PFSK-1 (cell line): ENCODE results near the gene RETNLB.

Experiments used
- FOXP2 ChIP-seq: optimal IDR thresholded peaks from 2 replicates; pipeline ENCODE3; 2011; ENCODE audit warnings: borderline replicate concordance, control low read depth, inconsistent platforms; ENCODE audit not compliant: insufficient read depth; ENCODE audit errors: extremely low read length, extremely low read depth
- POLR2AphosphoS5 ChIP-seq: IDR thresholded peaks from 2 replicates; pipeline ENCODE4 v1.6.1; 2012; ENCODE audit warnings: low read depth, mild to moderate bottlenecking, control low read depth, low read length, moderate library complexity
- REST ChIP-seq, 2 experiments: IDR thresholded peaks; 2 replicates each; pipeline versions ENCODE4 v1.6.1 to v1.8.0; 2011 to 2012; ENCODE audit warnings: low read depth in 2 of 2, low read length in 2 of 2, control low read depth in 1 of 2, inconsistent platforms in 1 of 2, mild to moderate bottlenecking in 1 of 2, moderate library complexity in 1 of 2; ENCODE audit not compliant: insufficient read depth in 1 of 2
- SIN3A ChIP-seq: IDR thresholded peaks from 2 replicates; pipeline ENCODE4 v1.6.1; 2012; ENCODE audit warnings: mild to moderate bottlenecking, low read length, moderate library complexity, borderline replicate concordance; ENCODE audit not compliant: insufficient read depth
- TAF1 ChIP-seq: IDR thresholded peaks from 2 replicates; pipeline ENCODE4 v1.6.1; 2012; ENCODE audit warnings: low read length, control low read depth, borderline replicate concordance; ENCODE audit not compliant: insufficient read depth

RETNLB gene

GRCh38 chr3:108744762-108745161, 12.4 kb downstream of the RETNLB start:
- no peak for TF ChIP-seq SIN3A

GRCh38 chr3:108742929-108743328, 14.3 kb downstream of the RETNLB start:
- TF ChIP-seq FOXP2 (no peak), SIN3A (no peak), POLR2AphosphoS5 (no peak), TAF1 (no peak), REST (IDR thresholded peaks at IDR 0.05; ENCODE audit: insufficient read depth in 1 of 2, low read depth in 2 of 2, low read length in 2 of 2) (no peak)

- TF ChIP-seq REST (IDR thresholded peaks at IDR 0.05; ENCODE audit: insufficient read depth in 1 of 2, low read depth in 2 of 2, low read length in 2 of 2) (no peak), POLR2AphosphoS5 (no peak), SIN3A (no peak), TAF1 (no peak), FOXP2 (no peak)
Measured at GRCh38 chr3:108736821-108737220, 20.4 kb downstream of the RETNLB start.

- TF ChIP-seq POLR2AphosphoS5 (no peak), TAF1 (no peak), FOXP2 (no peak), SIN3A (no peak), REST (IDR thresholded peaks at IDR 0.05; ENCODE audit: insufficient read depth in 1 of 2, low read depth in 2 of 2, low read length in 2 of 2) (no peak)
Measured at GRCh38 chr3:108728934-108729333, 28.3 kb downstream of the RETNLB start.

- TF ChIP-seq FOXP2: no peak
- no peak for TF ChIP-seq SIN3A
- TF ChIP-seq POLR2AphosphoS5: no peak
- no peak for TF ChIP-seq TAF1
- TF ChIP-seq REST (IDR thresholded peaks at IDR 0.05; ENCODE audit: insufficient read depth in 1 of 2, low read depth in 2 of 2, low read length in 2 of 2): no peak
Measured at GRCh38 chr3:108728105-108728504, 29.1 kb downstream of the RETNLB start.

- TF ChIP-seq POLR2AphosphoS5 (no peak), SIN3A (no peak), FOXP2 (no peak), REST (IDR thresholded peaks at IDR 0.05; ENCODE audit: insufficient read depth in 1 of 2, low read depth in 2 of 2, low read length in 2 of 2) (no peak), TAF1 (no peak)
Measured at GRCh38 chr3:108724101-108724500, 33.1 kb downstream of the RETNLB start.
